SK-N-SH treated with all-trans-retinoic acid at 6 μM for 48 hours (cell line): ENCODE data around the gene DDX49.

Source experiments
- ATAC-seq: fragments of 200-7000 bp; cut with Tn5 transposase; 3 replicates; pipeline ENCODE4 v1.9.1; 2020; ENCODE audit warnings: mild to moderate bottlenecking, moderate library complexity
- ARNTL ChIP-seq: fragments of 450-650 bp; formaldehyde crosslinking; IDR thresholded peaks from 2 replicates; pipeline ENCODE4 v1.5.0; 2020; ENCODE audit warnings: low read depth, mild to moderate bottlenecking, moderate library complexity, borderline replicate concordance
- BACH2 ChIP-seq: fragments of 250-450 bp; sonication (Bioruptor Pico); IDR thresholded peaks from 2 replicates; pipeline ENCODE4 v1.9.0; 2021; ENCODE audit warnings: mild to moderate bottlenecking, borderline replicate concordance
- CREB5 ChIP-seq: fragments of 250-450 bp; sonication (Bioruptor Pico); IDR thresholded peaks from 2 replicates; pipeline ENCODE4 v1.5.1; 2020; ENCODE audit warnings: low read depth, mild to moderate bottlenecking, moderate library complexity
- CSRNP3 ChIP-seq: fragments of 250-450 bp; sonication (Bioruptor Pico); IDR thresholded peaks from 2 replicates; pipeline ENCODE4 v1.5.1; 2021; ENCODE audit warnings: mild to moderate bottlenecking, moderate library complexity
- ESRRG ChIP-seq: fragments of 250-450 bp; sonication (Bioruptor Pico); IDR thresholded peaks from 2 replicates; pipeline ENCODE4 v1.6.1; 2021; ENCODE audit warnings: mild to moderate bottlenecking
- GLIS3 ChIP-seq: fragments of 250-450 bp; sonication (Bioruptor Pico); IDR thresholded peaks from 2 replicates; pipeline ENCODE4 v1.5.0; 2020; ENCODE audit warnings: mild to moderate bottlenecking, moderate library complexity
- ISL1 ChIP-seq: fragments of 250-450 bp; sonication (Bioruptor Pico); IDR thresholded peaks from 2 replicates; pipeline ENCODE4 v2.1.2; 2022; ENCODE audit warnings: mild to moderate bottlenecking, moderate library complexity
- OSR1 ChIP-seq: fragments of 250-450 bp; sonication (Bioruptor Pico); IDR thresholded peaks from 2 replicates; pipeline ENCODE4 v1.8.0; 2022; ENCODE audit warnings: moderate library complexity, mild to moderate bottlenecking, inconsistent platforms
- PATZ1 ChIP-seq: fragments of 250-450 bp; sonication (Bioruptor Pico); IDR thresholded peaks from 2 replicates; pipeline ENCODE4 v1.8.0; 2020; ENCODE audit warnings: mild to moderate bottlenecking, moderate library complexity, borderline replicate concordance
- PPARA ChIP-seq: fragments of 250-450 bp; sonication (Bioruptor Pico); IDR thresholded peaks from 2 replicates; pipeline ENCODE4 v1.5.0; 2020; ENCODE audit warnings: mild to moderate bottlenecking, borderline replicate concordance
- RARB ChIP-seq: fragments of 250-450 bp; sonication (Bioruptor Pico); IDR thresholded peaks from 2 replicates; pipeline ENCODE4 v1.8.0; 2021; ENCODE audit warnings: mild to moderate bottlenecking, moderate library complexity
- SNAI2 ChIP-seq: fragments of 250-450 bp; sonication (Bioruptor Pico); IDR thresholded peaks from 2 replicates; pipeline ENCODE4 v1.5.0; 2020; ENCODE audit warnings: mild to moderate bottlenecking, moderate library complexity
- TCF4 ChIP-seq: fragments of 250-450 bp; sonication (Bioruptor Pico); IDR thresholded peaks from 2 replicates; pipeline ENCODE4 v1.8.0; 2021; ENCODE audit warnings: mild to moderate bottlenecking, moderate library complexity, borderline replicate concordance
- TOX ChIP-seq: fragments of 250-450 bp; sonication (Bioruptor Pico); IDR thresholded peaks from 2 replicates; pipeline ENCODE4 v1.8.0; 2021; ENCODE audit warnings: mild to moderate bottlenecking, moderate library complexity, borderline replicate concordance
- ZC3H10 ChIP-seq: fragments of 250-450 bp; sonication (Bioruptor Pico); IDR thresholded peaks from 2 replicates; pipeline ENCODE4 v1.5.1; 2021; ENCODE audit warnings: mild to moderate bottlenecking, moderate library complexity
- ZFP3 ChIP-seq: fragments of 250-450 bp; sonication (Bioruptor Pico); IDR thresholded peaks from 2 replicates; pipeline ENCODE4 v1.5.0; 2020; ENCODE audit warnings: mild to moderate bottlenecking, moderate library complexity
- ZNF565 ChIP-seq: fragments of 450-650 bp; formaldehyde crosslinking; conservative IDR thresholded peaks from 2 replicates; pipeline ENCODE4 v1.5.0; 2020; ENCODE audit warnings: low read depth, mild to moderate bottlenecking, moderate library complexity
- ZNF8 ChIP-seq: fragments of 450-650 bp; formaldehyde crosslinking; IDR thresholded peaks from 2 replicates; pipeline ENCODE4 v1.5.0; 2020; ENCODE audit warnings: mild to moderate bottlenecking, moderate library complexity
- TF ChIP-seq, protein P1 (sequence below): fragments of 250-450 bp; sonication (Bioruptor Pico); IDR thresholded peaks from 2 replicates; pipeline ENCODE4 v1.5.0; 2020; ENCODE audit warnings: mild to moderate bottlenecking, moderate library complexity
- TF ChIP-seq, protein P2 (sequence below): fragments of 250-450 bp; sonication (Bioruptor Pico); IDR thresholded peaks from 2 replicates; pipeline ENCODE4 v1.8.0; 2021; ENCODE audit warnings: low read depth, mild to moderate bottlenecking, moderate library complexity, borderline replicate concordance

Gene DDX49

GRCh38 chr19:18886972-18887371, 32.5 kb upstream of the DDX49 start:
- TF ChIP-seq TOX (CRISPR knock-in tag): no peak
- no peak for TF ChIP-seq PATZ1
- TF ChIP-seq TCF4: no peak
- no peak for TF ChIP-seq ESRRG (CRISPR knock-in tag)
- TF ChIP-seq ZNF8 (CRISPR knock-in tag): no peak
- TF ChIP-seq SNAI2 (CRISPR knock-in tag): no peak
- TF ChIP-seq, protein P1, sequence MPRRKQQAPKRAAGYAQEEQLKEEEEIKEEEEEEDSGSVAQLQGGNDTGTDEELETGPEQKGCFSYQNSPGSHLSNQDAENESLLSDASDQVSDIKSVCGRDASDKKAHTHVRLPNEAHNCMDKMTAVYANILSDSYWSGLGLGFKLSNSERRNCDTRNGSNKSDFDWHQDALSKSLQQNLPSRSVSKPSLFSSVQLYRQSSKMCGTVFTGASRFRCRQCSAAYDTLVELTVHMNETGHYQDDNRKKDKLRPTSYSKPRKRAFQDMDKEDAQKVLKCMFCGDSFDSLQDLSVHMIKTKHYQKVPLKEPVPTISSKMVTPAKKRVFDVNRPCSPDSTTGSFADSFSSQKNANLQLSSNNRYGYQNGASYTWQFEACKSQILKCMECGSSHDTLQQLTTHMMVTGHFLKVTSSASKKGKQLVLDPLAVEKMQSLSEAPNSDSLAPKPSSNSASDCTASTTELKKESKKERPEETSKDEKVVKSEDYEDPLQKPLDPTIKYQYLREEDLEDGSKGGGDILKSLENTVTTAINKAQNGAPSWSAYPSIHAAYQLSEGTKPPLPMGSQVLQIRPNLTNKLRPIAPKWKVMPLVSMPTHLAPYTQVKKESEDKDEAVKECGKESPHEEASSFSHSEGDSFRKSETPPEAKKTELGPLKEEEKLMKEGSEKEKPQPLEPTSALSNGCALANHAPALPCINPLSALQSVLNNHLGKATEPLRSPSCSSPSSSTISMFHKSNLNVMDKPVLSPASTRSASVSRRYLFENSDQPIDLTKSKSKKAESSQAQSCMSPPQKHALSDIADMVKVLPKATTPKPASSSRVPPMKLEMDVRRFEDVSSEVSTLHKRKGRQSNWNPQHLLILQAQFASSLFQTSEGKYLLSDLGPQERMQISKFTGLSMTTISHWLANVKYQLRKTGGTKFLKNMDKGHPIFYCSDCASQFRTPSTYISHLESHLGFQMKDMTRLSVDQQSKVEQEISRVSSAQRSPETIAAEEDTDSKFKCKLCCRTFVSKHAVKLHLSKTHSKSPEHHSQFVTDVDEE: no peak
- no peak for TF ChIP-seq OSR1 (CRISPR knock-in tag)
- no peak for TF ChIP-seq ISL1 (CRISPR knock-in tag)
- TF ChIP-seq, protein P2, sequence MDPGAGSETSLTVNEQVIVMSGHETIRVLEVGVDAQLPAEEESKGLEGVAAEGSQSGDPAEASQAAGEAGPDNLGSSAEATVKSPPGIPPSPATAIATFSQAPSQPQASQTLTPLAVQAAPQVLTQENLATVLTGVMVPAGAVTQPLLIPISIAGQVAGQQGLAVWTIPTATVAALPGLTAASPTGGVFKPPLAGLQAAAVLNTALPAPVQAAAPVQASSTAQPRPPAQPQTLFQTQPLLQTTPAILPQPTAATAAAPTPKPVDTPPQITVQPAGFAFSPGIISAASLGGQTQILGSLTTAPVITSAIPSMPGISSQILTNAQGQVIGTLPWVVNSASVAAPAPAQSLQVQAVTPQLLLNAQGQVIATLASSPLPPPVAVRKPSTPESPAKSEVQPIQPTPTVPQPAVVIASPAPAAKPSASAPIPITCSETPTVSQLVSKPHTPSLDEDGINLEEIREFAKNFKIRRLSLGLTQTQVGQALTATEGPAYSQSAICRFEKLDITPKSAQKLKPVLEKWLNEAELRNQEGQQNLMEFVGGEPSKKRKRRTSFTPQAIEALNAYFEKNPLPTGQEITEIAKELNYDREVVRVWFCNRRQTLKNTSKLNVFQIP: no peak
- TF ChIP-seq, all 23 proteins: peak for 0
- no peak for ATAC-seq

DNA sequence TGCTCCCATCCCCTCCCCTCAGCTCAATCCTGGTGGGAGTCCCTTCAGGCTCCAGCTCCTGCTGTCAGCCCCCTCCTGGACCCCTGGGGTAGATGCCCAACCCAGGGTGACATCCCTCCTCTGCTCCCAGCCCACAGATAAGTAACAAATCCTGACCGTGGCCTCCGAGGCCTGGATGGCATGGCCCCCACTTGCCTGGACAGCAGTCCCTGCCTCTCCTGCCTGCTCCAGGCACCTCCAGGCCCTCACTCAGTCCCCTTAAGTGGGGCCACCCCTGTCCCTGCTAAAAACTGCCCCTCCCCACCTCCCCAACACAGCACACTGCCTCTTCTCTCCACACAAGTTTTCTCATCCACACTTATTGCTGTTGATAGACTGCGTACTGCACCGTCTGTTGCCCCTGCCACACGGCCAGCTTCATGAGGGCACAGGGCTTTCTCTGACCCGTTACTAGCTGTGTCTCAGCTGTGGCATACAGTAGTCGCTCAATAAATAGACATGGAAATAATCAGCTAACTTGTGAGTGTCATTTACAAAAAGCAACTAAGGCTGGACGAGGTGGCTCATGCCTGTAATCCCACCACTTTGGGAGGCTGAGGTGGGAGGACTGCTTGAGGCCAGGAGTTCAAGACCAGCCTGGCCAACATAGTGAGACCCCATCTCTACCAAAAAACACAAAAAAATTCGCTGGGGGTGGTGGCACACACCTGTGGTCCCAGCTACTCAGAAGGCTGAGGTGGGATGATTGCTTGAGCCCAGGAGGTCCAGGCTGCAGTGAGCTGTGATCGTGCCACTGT, 29.4 kb upstream of the DDX49 start:
- TF ChIP-seq, protein P1: no peak
- TF ChIP-seq SNAI2 (CRISPR knock-in tag): no peak
- no peak for TF ChIP-seq ISL1 (CRISPR knock-in tag)
- TF ChIP-seq PATZ1: no peak
- TF ChIP-seq CSRNP3: no peak
- no peak for TF ChIP-seq ZFP3
- TF ChIP-seq ARNTL (CRISPR knock-in tag): no peak
- no peak for TF ChIP-seq PPARA
- TF ChIP-seq TOX (CRISPR knock-in tag): no peak
- TF ChIP-seq BACH2: no peak
- TF ChIP-seq OSR1 (CRISPR knock-in tag): no peak
- TF ChIP-seq ZNF8 (CRISPR knock-in tag): no peak
- TF ChIP-seq ZNF565 (CRISPR knock-in tag): no peak
- TF ChIP-seq GLIS3 (CRISPR knock-in tag): no peak
- no peak for TF ChIP-seq RARB (CRISPR knock-in tag)
- no peak for TF ChIP-seq TCF4
- no peak for TF ChIP-seq CREB5 (CRISPR knock-in tag)
- TF ChIP-seq, protein P2: no peak
- TF ChIP-seq ZC3H10 (CRISPR knock-in tag): no peak
- ATAC-seq: no peak
